ENCODE data around the gene SNRK.

Gene SNRK

DNA sequence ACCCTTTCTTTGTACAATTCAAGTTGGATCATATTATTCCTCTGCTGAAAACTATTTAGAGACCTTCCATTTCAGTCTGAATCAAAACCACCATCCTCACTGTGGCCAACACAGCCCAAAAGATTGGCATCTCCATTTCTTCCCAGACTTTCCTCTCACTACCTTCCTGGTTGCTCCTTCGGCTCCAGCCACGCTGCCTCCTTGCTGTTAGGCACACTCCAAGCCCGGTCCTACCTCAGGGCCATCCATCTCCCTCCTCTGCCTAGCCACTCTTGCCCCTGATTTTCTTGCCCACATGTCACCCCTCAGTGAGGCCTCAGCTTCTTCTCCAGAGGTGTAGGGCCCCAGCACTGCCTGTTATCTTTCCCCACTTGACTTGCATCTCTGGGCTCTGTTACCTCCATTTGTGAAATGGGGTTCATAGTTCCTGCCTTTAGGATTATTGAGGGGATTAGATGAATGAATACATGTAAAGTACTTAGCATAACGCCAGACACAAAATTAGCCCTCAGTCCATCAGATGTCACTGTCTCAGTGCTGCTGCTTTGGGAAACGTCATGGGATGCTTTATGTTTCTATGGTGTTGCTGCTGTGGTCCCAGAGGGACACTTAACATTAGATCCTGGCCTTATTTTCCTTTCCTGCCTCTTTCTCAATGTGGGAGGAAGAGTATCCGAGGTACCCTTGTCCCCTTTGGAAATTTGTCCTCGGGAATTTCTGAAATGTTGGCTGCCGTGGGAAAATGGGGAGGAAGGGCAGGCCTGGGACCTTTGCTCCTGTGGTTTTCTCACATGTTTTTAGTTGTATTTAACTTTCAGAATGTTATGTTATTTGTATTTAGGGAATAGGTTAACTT is 31.3 kb downstream of the SNRK start:
- no peak for DNase-seq

DNA sequence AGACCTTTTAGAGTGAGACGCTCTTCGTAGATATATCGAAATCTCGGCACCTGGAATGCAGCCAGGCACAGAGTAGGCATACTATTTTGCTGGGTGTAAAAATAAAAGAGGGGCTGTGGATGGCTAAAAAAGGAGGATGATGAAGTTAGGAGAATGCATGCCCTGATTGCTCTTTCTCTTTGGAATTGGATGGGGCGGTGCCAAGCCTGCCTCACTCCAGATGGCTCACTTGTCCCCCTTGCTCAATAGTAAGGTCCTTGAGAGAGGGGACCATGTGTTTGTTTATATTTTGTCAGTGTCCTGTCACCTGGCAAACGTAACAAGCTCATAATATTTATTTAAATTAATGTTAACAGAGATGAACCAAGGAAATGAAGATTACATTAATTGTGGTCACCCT is 33.0 kb downstream of the SNRK start:
- no peak for DNase-seq

DNA sequence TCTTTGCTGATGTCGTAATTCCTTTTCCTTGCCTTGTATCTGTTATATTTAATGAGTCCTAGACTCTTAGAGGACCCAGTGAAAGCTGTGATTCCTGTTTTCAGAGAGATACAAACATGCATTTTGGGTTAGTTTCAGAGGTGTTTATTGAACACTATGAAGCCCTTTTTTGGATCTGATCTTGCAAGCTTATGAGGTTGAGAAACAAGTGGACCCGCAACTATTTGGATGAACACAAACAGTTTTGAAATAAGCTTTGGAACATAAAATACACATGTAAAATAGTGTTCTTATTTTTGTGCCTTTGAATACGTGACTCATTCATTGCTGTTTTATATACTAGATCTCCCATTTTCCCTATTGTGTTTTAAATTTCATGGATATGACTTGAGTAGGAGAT is 33.5 kb downstream of the SNRK start:
- no peak for DNase-seq

DNA sequence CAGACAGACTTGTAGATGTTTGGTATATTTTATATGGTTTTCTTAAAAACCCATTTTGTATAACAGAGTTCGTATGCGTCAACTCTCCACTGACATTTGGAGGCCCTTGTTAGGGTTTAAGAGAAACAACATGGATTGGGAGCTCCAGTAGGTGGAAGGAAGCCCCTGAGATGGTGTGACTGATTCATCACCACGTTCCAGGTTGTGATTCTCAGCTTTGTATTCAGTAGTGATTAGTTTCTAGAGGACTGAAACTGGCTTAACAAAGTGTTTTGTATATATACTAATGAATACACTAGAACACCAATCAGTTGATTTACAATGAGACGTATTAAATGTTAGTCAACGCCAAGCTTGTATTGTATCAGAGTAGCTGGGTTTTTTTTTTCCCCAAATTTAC is 33.9 kb downstream of the SNRK start:
- DNase-seq: no peak

DNA sequence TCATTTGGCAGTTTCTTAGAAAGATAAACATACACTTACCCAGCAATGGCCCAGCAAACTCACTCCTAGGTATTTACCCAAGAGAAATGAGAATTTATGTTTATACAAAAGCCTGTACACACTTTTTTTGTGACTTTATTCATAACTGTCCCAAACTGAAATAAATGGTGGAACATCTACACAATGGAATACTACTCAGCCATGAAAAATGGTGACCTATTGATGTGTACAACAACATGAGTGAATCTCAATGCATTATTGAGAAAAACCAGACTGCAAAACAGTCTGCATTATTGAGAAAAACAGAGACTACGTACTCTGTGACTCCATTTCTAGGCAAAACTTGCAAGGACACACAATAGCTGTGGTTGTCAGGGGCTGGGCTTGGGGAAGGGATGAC is 37.2 kb downstream of the SNRK start:
- DNase-seq: no peak

DNA sequence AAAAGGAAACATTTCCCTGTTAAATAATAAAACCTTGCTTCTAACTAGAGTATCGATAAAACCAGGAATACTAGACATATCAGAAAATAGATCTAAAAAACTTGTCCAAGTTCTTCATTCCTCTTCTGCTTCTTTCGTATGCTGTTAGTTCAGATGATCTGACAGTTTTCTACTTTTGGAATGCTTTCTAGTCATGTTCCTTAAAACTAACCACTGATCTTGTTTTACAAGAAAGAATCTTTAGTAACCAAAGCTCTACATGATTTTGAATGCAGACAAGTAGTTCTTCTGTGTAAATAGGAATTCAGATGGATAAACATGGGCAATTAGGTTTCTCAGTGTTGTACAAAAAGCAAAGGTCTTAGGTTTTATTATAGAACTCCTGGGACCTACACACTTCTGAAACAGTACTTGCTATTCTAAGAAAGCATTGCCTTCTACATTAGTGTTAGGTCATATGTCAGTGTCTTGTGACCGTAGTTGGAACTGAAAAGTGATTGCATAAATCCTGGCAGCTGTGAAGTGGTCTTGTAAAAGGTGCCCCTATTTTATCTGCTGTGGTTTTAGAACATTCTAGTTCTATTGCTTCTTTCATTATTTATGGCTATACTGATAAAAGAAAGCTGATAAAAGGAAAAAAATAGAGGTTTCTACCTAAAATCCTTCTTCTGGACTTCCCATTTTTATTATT is 40.7 kb downstream of the SNRK start:
- DNase-seq: no peak

DNA sequence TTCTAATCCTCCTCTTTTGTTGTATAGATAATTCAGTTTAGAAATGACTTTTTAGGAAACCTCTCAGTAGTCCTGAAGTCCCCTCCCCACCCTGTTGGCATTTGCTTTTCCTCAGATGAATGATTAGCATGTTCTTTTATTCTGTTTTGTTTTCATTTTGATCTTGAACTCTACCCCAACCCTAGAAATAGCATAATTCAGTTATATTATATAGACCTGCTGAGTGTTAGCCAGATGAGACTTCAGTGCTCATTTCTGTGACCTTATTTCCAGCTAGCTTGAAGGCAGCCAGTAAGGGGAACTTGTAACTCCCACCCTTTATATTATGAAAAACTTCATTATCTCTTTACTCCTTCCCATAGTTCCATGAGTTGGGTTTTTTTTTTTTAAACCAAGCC is 41.2 kb downstream of the SNRK start:
- no peak for DNase-seq

DNA sequence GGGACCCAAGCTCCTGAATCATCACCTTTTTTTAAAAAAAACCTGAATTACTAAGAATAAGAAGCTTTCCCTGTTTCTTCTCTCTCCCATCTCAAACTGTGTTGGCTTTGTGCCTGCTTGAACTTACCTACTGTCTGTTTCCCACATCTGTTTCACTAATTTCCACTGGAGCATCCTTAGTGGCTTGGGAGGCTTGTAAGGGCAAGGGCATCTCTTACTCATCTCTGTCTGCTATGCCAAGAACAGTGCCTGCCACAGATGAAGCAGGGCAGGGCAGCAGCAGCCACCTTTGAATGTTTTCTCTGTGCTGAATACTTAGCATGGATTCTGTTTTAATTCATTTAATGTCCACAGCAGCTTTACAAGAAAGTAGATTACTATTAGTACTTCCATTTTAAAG is 42.3 kb downstream of the SNRK start:
- no peak for DNase-seq

DNA sequence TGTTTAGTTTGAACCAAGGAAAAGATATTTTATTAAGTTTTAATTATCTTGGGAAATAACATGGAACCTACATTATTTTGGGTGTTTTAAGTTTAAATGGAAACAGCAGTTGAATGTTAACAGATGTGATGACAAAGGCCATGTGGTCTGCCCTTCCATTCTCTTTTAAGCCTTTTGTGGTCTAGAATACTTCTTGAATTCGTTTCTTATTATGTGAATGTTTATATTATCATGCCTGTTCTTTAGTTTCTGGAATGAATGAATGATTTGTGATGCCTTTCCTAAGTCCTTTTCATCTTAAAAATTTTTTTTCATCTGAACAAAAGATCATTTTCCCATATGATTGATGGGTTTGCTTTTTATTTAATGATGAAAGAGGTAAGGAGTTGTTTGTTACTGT is 44.6 kb downstream of the SNRK start:
- DNase-seq: no peak

DNA sequence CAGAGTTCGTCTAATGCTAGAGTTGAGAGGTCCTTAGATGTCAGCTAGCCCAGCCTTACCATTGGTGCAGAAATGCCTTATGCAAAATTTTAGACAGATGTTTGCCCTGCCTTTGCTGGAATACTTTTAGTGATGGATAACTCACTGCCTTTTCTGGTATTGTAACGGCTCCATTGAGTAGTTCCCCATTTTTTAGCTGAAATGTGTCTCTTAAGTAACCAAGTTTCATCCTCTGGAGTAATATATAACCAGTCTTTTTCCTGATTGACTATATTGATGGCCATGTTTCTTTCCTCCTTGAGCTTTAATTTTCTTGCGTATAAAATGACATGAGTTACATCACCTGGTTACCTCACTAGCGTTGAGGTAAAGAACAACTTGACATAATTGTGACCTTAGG is 45.0 kb downstream of the SNRK start:
- DNase-seq: no peak

DNA sequence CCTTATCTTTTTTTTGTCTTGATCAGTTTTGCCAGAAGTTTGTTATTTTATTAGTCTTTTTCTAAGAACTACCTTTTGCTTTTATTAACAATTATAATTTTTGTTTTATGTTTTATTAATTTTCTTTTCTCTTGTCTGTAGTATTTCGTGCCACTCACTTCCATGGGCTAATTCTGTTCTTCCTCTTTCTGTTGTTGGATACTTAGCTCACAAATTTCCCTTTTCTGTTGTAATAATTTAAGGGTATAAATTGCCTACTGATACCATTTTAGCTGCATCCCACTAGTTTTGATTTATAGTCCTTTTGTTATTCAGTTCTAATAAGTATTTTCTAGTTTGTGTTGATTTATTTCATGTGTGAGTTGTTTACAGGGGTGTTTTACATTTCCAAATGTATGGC is 48.6 kb downstream of the SNRK start:
- no peak for DNase-seq

DNA sequence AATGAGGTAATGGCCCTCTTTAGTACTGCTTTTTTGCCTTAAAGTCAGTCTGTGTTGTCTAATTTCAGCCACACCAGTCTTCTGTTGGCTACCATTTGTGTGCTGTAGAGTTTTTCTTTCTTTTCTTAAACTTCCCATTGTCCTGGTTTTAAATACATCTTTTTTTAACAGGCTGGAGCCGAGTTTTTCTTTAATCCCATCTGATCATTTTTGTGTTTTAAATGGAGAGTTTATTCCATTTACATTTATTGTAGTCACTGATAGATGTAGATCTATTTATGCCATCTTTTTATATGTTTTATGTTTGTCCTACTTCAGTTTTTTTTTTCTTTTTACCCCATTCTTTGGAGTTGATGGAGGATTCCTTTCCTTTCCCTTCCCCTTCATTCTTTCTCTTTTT is 49.5 kb downstream of the SNRK start:
- DNase-seq: no peak

DNA sequence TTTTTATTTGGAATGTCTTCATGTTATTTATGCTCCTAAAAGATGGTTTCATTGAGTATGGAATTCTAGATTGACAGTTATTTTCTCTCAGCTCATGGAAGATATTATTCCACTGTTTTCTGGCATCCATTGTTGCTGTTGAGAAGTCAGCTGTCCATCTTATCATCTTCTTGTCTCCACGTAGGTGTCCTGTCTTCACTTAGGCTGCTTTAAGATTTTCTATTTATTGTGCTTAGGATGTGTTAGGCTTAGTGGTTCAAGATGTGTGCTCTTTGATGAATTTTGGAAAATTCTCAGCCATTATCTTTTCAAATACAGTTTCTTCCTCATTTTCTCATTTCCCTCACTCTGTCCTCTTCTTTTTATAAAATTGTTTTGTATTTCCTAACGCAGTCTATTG is 52.0 kb downstream of the SNRK start:
- no peak for DNase-seq

DNA sequence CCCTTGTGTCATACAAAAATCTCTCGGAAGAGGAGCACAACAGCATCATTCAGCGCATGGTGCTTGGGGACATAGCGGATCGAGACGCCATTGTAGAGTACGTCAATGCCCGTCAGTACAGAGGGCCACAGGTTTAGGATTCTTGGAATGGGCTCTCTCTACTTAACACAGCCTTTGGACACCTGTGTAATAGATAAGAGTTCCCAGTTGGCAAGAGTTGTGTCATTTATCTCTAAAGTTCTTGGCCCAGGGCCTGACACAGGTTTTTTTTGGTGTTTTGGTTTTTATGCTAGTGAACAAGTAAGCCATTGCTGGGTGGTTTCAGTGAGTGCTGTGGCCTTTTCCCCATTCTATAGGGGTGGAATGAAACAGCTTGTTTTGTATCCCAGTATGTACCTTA is 54.1 kb downstream of the SNRK start:
- DNase-seq: no peak

DNA sequence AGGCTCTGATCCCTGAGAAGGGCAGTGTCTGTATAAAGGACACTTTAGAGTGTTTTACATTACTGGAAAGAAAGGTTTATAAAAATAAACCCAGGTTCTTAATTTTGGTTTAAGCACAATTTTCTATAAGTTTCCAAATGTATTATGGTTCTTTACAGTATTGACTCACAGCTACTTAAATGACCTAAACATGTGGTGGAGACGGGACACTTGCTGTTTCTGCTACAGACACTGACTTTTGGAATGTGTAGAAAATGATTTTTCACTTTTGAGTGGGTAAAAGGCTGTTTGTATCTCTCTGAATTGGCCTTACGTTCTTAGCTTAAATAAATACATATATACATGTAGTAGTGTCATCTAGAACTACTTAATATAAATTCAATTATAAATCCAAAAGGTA is 55.4 kb downstream of the SNRK start:
- no peak for DNase-seq

DNA sequence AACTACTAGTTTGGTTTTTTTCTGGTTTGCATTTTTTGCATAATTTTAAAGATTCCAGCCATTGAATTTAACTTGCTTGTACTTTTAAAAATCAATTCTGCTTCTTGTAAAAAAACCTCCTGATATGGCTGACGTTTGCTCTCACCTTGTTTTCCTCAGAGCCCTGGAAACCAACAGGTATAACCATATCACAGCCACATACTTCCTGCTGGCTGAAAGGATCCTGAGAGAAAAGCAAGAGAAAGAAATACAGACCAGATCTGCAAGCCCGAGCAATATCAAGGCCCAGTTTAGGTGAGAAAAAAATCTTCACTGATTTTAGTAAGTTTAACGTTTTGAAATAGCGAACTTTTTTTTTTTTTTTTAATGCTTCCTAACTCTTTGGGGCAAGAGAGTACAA is 56.8 kb downstream of the SNRK start:
- no peak for DNase-seq

DNA sequence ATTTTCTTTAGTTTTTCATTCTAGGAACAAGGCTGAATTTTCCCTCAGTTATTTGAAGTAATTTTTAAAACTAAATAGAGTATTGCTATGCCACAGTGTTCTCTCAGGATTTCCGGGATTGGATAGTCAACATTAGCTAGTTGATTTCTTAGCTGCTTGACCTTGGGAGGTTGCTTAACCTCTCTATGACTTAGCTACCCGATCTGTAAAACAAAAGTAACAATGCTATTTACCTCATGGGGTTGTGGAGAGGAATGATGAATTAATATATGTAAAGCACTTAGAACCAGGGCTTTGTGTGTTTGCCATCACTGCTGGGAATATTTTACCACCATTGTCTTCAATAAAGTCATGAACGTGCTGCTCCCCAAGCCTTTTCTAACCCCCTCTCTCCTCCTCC is 57.5 kb downstream of the SNRK start:
- no peak for DNase-seq

DNA sequence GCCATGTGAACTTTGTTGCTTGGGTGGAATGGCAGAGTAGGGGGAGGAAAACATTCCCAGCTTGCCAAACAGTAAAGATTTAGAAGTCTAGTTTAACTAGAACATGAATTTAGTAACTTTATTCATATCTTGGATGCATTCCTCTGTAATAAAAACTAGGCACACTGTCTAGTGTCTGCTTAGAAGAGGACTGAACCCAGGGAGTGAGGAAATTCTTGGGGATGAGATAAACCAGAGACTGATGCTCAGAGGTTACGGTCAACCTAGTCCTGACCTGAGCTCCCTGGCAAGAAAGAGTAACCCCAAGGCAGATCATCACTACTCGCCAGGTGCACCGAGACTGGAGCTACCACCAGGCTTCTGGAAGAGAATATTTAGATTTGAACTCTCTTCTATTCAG is 58.2 kb downstream of the SNRK start:
- DNase-seq: no peak

DNA sequence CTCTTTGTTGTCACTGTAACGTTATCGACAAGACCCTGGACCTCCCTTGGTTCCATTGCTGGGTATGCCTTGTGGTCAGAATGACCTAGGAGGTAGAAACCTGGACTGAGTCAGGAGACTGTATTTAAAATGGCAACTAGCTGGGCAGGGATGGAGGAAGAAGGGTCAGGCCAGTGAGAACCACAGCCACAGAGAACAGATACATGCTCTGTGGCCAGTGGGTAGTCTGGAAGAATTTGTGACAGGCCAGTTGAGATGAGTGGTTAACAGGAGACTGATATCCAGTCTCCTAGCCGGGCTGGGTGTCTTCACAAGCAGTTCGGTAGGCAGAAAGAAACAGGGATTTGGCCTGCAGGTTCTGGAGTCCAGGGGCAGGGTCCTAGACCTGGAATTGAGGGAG is 58.9 kb downstream of the SNRK start:
- no peak for DNase-seq

DNA sequence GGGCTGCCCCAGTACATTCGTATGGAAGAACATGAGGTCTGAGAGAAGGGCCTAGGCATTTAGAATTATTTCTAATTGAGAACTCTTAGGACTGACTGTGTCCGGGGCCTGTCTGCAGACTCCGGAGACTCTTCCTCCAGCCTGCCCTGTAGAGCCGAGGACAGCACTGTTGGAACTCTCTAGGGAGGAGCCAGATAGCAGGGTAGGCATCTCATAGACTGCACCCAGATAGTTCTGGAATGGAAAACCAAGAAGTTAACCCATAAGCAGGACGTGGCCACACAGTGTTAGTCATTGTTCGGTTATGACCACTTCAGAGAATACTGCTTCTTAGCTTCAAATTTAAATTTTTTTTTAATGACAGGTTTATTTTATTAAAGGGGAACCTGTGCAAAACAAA is 59.5 kb downstream of the SNRK start:
- no peak for DNase-seq

DNA sequence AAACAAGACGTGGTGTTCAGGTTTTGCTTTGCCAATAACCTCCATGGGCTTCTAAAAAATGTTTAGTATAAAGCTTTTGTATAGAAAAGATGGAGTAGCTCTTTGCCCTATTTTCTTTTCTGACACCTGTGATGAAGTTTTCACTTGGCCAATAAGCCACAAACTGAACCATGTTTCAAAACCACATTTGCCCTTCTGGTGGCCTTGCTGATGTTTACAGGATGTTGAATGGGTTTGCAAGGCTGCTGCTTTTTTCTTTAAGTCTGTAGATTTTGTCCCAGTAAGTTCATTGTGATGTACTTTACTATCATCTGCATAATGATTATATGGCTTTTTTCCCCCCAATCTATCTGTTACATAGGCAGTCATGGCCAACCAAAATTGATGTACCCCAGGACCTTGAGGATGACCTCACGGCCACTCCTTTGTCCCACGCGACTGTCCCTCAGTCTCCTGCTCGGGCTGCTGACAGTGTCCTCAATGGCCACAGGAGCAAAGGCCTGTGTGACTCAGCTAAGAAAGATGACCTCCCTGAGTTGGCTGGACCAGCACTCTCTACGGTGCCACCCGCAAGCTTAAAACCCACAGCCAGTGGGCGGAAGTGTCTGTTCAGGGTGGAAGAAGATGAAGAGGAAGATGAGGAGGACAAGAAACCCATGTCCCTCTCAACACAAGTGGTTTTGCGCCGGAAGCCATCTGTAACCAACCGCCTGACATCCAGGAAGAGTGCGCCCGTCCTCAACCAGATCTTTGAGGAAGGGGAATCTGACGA is 60.8 kb downstream of the SNRK start:
- DNase-seq: no peak

DNA sequence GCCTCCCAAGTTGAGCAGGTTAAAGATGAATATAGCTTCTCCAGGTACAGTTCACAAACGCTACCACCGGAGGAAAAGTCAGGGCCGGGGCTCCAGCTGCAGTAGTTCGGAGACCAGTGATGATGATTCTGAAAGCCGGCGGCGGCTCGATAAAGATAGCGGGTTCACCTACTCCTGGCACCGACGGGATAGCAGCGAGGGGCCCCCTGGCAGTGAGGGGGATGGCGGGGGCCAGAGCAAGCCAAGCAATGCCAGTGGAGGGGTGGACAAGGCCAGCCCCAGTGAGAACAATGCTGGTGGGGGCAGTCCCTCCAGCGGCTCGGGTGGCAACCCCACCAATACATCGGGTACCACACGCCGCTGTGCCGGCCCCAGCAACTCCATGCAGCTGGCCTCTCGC is 61.4 kb downstream of the SNRK start:
- no peak for DNase-seq

DNA sequence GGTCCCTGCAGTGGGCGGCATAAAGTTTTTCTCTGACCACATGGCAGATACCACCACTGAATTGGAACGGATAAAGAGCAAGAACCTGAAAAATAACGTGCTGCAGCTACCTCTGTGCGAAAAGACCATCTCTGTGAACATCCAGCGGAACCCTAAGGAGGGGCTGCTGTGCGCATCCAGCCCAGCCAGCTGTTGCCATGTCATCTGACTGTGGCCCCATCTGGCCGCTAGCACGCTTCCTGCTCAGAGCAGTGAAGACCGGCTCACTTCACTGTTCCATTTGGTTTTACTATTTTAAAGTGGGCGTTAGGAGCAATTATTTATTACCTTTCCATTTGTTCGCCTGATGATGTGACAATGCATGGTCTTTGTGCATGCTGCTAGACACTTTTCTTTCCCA is 62.0 kb downstream of the SNRK start:
- DNase-seq: no peak
